Fibroblast of lung (primary cell): ENCODE data around the gene RAI1.

ENCODE experiments used
- EZH2 ChIP-seq: IDR thresholded peaks from 2 replicates; pipeline ENCODE4 v1.5.1; 2012; ENCODE audit warnings: low read length, control low read depth, mild to moderate bottlenecking; ENCODE audit errors: missing control alignments
- TF ChIP-seq, protein P1 (sequence below), 2 donors: IDR thresholded peaks in 1 of 2; conservative IDR thresholded peaks in 1 of 2; 1 replicate in 1 of 2; 2 replicates in 1 of 2; pipeline ENCODE4 v1.5.1; 2011 to 2012; ENCODE audit warnings: low read length in 2 of 2, control low read depth in 1 of 2, inconsistent platforms in 1 of 2, low read depth in 1 of 2, mild to moderate bottlenecking in 1 of 2

DNA sequence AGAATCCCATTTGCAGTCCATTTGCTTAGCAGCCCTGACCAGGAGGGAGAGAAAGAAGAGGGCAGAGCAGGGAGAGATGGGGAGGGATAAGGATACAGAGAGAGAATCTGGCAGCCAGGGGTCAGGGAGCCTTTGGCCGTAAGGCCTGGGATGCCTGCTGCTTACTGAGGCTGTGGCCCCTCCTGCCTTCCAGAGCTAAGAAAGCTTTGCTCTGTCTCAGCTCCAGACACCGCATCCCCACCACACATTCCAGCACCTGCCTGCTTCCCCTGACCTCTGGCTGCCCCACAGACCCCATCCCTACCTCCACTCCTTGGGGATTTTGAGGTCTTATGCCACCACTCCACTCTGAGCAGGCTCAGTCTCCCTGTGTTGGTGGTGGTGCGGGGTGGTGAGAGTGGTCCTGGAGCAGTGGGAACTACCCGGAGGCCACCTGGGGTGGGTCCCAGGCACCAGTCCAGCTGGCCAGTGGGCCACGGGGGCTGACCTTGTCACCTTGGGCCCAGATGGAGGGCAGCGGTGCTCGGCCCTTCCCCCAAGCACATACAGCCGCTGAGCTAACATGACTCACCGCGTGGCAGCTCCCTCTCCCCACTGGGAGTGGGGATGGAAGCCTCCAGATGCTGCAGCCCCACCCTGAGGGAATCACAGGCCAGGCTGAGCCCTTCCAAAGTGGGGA, 58.3 kb downstream of the RAI1 start:
- TF ChIP-seq, protein P1, sequence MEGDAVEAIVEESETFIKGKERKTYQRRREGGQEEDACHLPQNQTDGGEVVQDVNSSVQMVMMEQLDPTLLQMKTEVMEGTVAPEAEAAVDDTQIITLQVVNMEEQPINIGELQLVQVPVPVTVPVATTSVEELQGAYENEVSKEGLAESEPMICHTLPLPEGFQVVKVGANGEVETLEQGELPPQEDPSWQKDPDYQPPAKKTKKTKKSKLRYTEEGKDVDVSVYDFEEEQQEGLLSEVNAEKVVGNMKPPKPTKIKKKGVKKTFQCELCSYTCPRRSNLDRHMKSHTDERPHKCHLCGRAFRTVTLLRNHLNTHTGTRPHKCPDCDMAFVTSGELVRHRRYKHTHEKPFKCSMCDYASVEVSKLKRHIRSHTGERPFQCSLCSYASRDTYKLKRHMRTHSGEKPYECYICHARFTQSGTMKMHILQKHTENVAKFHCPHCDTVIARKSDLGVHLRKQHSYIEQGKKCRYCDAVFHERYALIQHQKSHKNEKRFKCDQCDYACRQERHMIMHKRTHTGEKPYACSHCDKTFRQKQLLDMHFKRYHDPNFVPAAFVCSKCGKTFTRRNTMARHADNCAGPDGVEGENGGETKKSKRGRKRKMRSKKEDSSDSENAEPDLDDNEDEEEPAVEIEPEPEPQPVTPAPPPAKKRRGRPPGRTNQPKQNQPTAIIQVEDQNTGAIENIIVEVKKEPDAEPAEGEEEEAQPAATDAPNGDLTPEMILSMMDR (conservative IDR thresholded peaks at IDR 0.05 in 1 of 2, IDR thresholded peaks at IDR 0.05 in 1 of 2; ENCODE audit: low read depth in 1 of 2, low read length in 2 of 2), result no peak
- TF ChIP-seq EZH2, result no peak
